ENCODE measurements around the gene AGTR2.
"Not testable (repeated sequence)": the region's sequence is repeated elsewhere in the genome, so short reads cannot be mapped to it uniquely, and the experiment has no call there.

GRCh38 chrX:116217080-116217479 is 46.5 kb downstream of the AGTR2 start:
- TF ChIP-seq CTCF (conservative IDR thresholded peaks at IDR 0.05; ENCODE audit: low read length); EZH2phosphoT487 (IDR thresholded peaks at IDR 0.05; ENCODE audit: borderline replicate concordance): not testable (repeated sequence)

Data from Loucy (cell line).